Endodermal cell (in vitro differentiated cells): ENCODE data around the gene KIAA1755. TPM values are rescaled to one million over a fixed set of nuclear protein-coding genes. Genes with fewer than 3 reads are reported as not detected.
"Not testable (repeated sequence)": the region's sequence is repeated elsewhere in the genome, so short reads cannot be mapped to it uniquely, and the experiment has no call there.

Source experiments
- DNase-seq: peaks from one replicate; pipeline ENCODE4 v3.0.0-alpha.2; 2017
- H3K27ac ChIP-seq: 2 replicates; pipeline ENCODE4 v1.5.1; 2013; ENCODE audit warnings: mild to moderate bottlenecking, low read depth, low read length, moderate library complexity
- H3K27me3 ChIP-seq: 2 replicates; pipeline ENCODE4 v1.6.1; 2013; ENCODE audit warnings: mild to moderate bottlenecking, low read length, moderate library complexity; ENCODE audit not compliant: insufficient read depth, control insufficient read depth, poor library complexity, severe bottlenecking
- H3K36me3 ChIP-seq: 2 replicates; pipeline ENCODE4 v1.7.0; 2013; ENCODE audit warnings: mild to moderate bottlenecking, low read length, moderate library complexity; ENCODE audit not compliant: control insufficient read depth, insufficient read depth
- H3K4me1 ChIP-seq: one replicate; pipeline ENCODE4 v1.7.0; 2013; ENCODE audit warnings: low read length; ENCODE audit not compliant: control insufficient read depth, insufficient read depth
- H3K4me3 ChIP-seq: 2 replicates; pipeline ENCODE4 v1.5.1; 2013; ENCODE audit warnings: mild to moderate bottlenecking, low read length, moderate library complexity
- H3K9ac ChIP-seq: 2 replicates; pipeline ENCODE4 v1.6.1; 2013; ENCODE audit warnings: mild to moderate bottlenecking, low read length, moderate library complexity; ENCODE audit not compliant: poor library complexity, severe bottlenecking; ENCODE audit errors: extremely low read depth
- H3K9me3 ChIP-seq: 2 replicates; pipeline ENCODE4 v1.6.1; 2013; ENCODE audit warnings: mild to moderate bottlenecking, low read length, moderate library complexity; ENCODE audit not compliant: control insufficient read depth
- H3K27ac Mint-ChIP-seq: 2 replicates; pipeline ENCODE4 v1.8.0; 2020; ENCODE audit warnings: mixed read lengths
- H3K27me3 Mint-ChIP-seq: 2 replicates; pipeline ENCODE4 v1.8.0; 2021; ENCODE audit warnings: mild to moderate bottlenecking, mixed read lengths; ENCODE audit not compliant: insufficient read depth
- H3K36me3 Mint-ChIP-seq: 2 replicates; pipeline ENCODE4 v1.8.0; 2020; ENCODE audit warnings: low read depth, mixed read lengths
- H3K4me1 Mint-ChIP-seq: 2 replicates; pipeline ENCODE4 v1.8.0; 2020; ENCODE audit warnings: mixed read lengths
- H3K4me3 Mint-ChIP-seq: 2 replicates; pipeline ENCODE4 v1.8.0; 2020; ENCODE audit warnings: mild to moderate bottlenecking, moderate library complexity, mixed read lengths
- H3K9me3 Mint-ChIP-seq: 2 replicates; pipeline ENCODE4 v1.8.0; 2020; ENCODE audit warnings: mild to moderate bottlenecking, mixed read lengths
- CTCF ChIP-seq: fragments of 200-600 bp; sonication (generic); conservative IDR thresholded peaks from 2 replicates; pipeline ENCODE4 v1.5.0; 2021; ENCODE audit warnings: antibody characterized with exemption, mild to moderate bottlenecking
- WGBS, 2 experiments: methylation state at CpG; one replicate each; pipeline versions ENCODE4 v1.1.5 to v1.1.7; 2013; ENCODE audit warnings: missing lambda C conversion rate in 2 of 2, mixed read lengths in 1 of 2; ENCODE audit not compliant: insufficient coverage in 1 of 2, insufficient read length in 1 of 2; 5-methylcytosine and 5-hydroxymethylcytosine counted together
- total RNA-seq, 2 donors: library from RNA; stranded (reverse); fragmentation: NEBNext Ultra II Directional in 1 of 2; extraction: Animal tissue kit (Norgen Biotek cat#: 25700) in 1 of 2; gene quantifications; 2 replicates in 1 of 2; 3 replicates in 1 of 2; pipeline ENCODE4 v1.2.1, GENCODE V29; 2021

Gene KIAA1755
- total RNA-seq, 2 donors from 2014 or later: not detected

DNA sequence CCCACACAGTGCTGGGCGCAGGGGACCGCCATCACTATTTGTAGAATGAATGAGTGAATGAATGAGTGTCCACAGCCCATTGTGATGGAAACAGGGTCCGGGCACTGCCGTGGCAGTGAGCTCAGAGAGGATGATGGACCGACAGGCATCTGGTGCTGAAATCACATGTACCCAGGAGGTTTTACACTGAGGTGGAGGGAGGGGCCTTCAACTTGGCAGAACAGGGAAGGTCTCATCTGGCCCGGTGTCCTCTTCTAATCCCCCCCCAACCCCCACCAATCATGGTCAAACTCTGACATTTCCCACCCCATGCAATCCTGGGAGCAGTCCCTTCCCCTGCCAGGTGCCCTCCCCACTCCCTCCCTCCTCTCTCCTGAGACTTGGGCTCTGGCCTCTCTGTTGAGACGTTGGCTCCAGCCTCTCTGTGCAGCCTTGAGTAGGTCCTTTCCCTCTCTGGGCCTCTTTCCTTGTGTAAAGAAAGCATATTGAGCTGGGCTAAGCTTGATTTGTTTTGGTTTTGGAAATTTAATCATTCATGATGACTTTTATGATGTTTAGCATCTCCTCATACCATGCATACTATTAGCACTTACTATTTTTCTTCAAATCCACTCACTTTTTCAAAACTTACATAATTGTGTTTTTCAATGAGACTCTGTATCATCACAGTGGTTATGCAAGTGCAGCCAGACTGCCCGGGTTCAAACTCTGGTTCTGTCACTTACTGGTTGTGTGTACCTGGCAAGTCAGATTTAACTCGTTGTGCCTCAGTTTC lies 10.8 kb downstream of the KIAA1755 start:
- Mint-ChIP-seq H3K36me3 (no peaks in the 10 kb centered on the region), H3K27ac (no peak overlapping the region), H3K9me3 (peaks cover 13% of the 10 kb centered on the region), H3K4me3 (no peak overlapping the region), H3K27me3 (peaks cover 8% of the 10 kb centered on the region), H3K4me1 (peaks cover 9% of the 10 kb centered on the region)
- Histone ChIP-seq H3K27me3 (no peaks in the 10 kb centered on the region), H3K4me1 (no peaks in the 10 kb centered on the region), H3K27ac (no peak overlapping the region), H3K9me3 (no peaks in the 10 kb centered on the region), H3K4me3 (no peak overlapping the region), H3K9ac (no peak overlapping the region), H3K36me3 (no peaks in the 10 kb centered on the region)
- no peak for DNase-seq
- 88 to 98% methylated on average over 7 to 9 of the region's 9 CpGs for WGBS, 2 experiments
- no peak for TF ChIP-seq CTCF

GRCh38 chr20:38248133-38248532 lies 12.4 kb downstream of the KIAA1755 start:
- Mint-ChIP-seq H3K9me3 (peaks cover 29% of the 10 kb centered on the region), H3K36me3 (no peaks in the 10 kb centered on the region), H3K27ac (no peak overlapping the region), H3K4me3 (no peak overlapping the region), H3K4me1 (peaks cover 9% of the 10 kb centered on the region), H3K27me3 (peaks cover 8% of the 10 kb centered on the region)
- Histone ChIP-seq H3K9me3 (peaks cover 11% of the 10 kb centered on the region), H3K27me3 (no peaks in the 10 kb centered on the region), H3K4me3 (no peak overlapping the region), H3K27ac (no peak overlapping the region), H3K4me1 (no peaks in the 10 kb centered on the region), H3K9ac (no peak overlapping the region), H3K36me3 (no peaks in the 10 kb centered on the region)
- no peak for TF ChIP-seq CTCF
- no peak for DNase-seq
- WGBS, 2 experiments: 84 to 91% methylated on average over 5 to 7 of the region's 8 CpGs

GRCh38 chr20:38247725-38248124 lies 12.8 kb downstream of the KIAA1755 start:
- not testable (repeated sequence) for H3K27ac Mint-ChIP-seq
- WGBS, 2 experiments: 67 to 95% methylated on average over 1 to 3 of the region's 4 CpGs

More at GRCh38 chr20:38247725-38248124, 12.8 kb downstream of the KIAA1755 start:
- peaks cover 15% of the 10 kb centered on the region for H3K9me3 ChIP-seq
- not testable (repeated sequence) for H3K4me3 ChIP-seq, H3K9ac ChIP-seq, DNase-seq, H3K27me3 ChIP-seq, H3K4me3 Mint-ChIP-seq, H3K36me3 Mint-ChIP-seq, H3K4me1 Mint-ChIP-seq, H3K27ac ChIP-seq, H3K4me1 ChIP-seq, H3K36me3 ChIP-seq, H3K27me3 Mint-ChIP-seq
- peaks cover 32% of the 10 kb centered on the region for H3K9me3 Mint-ChIP-seq
